PC-9 (cell line): Measurements from ENCODE around the gene SIX2. TPM values are rescaled to one million over a fixed set of nuclear protein-coding genes. Genes with fewer than 3 reads are reported as not detected.

Source experiments
- BruUV-seq: library from RNA; stranded (reverse); fragments of 400-500 nt; replicated peaks from 2 replicates; lab custom pipeline; 2021; lab: Mats Ljungman, UMichigan
- CTCF ChIA-PET: fragments of 300-600 bp; sonication (Branson Sonifier 250); formaldehyde crosslinking; loops from one replicate; lab custom pipeline; 2022; ENCODE audit warnings: antibody characterized with exemption; lab: Charles Lee
- POLR2A ChIA-PET: fragments of 300-600 bp; sonication (Branson Sonifier 250); formaldehyde crosslinking; loops from one replicate; lab custom pipeline; 2022; ENCODE audit warnings: antibody characterized with exemption; ENCODE audit not compliant: unreplicated experiment; lab: Charles Lee
- DNase-seq, 2 experiments: peaks; one replicate each; pipeline versions ENCODE4 v3.0.0 to v3.0.0-alpha.2; 2015 to 2022; ENCODE audit warnings: mixed read lengths in 1 of 2
- H2AFZ ChIP-seq: fragments of 200-600 bp; sonication (generic); 2 replicates; pipeline ENCODE4 v1.8.1; 2017; ENCODE audit warnings: antibody characterized with exemption
- H3F3A ChIP-seq: fragments of 200-600 bp; sonication (generic); 2 replicates; pipeline ENCODE4 v1.8.1; 2017; ENCODE audit warnings: antibody characterized with exemption, mild to moderate bottlenecking, low read depth; ENCODE audit not compliant: insufficient read depth
- H3K27ac ChIP-seq: fragments of 200-600 bp; sonication (generic); 2 replicates; pipeline ENCODE4 v1.6.1; 2016; ENCODE audit warnings: mixed run types
- H3K27me3 ChIP-seq: fragments of 200-600 bp; sonication (generic); 2 replicates; pipeline ENCODE4 v1.6.1; 2016; ENCODE audit warnings: low read depth, mixed run types; ENCODE audit not compliant: insufficient read depth
- H3K36me3 ChIP-seq: fragments of 200-600 bp; sonication (generic); 2 replicates; pipeline ENCODE4 v1.6.1; 2016; ENCODE audit warnings: low read depth, mixed run types
- H3K4me1 ChIP-seq: fragments of 200-600 bp; sonication (generic); replicated peaks from 2 replicates; pipeline ENCODE4 v1.6.1; 2016; ENCODE audit warnings: mixed run types; ENCODE audit not compliant: insufficient read depth
- H3K4me2 ChIP-seq: fragments of 200-600 bp; sonication (generic); 2 replicates; pipeline ENCODE4 v1.6.1; 2017; ENCODE audit warnings: mixed run types
- H3K4me3 ChIP-seq: fragments of 200-600 bp; sonication (generic); 2 replicates; pipeline ENCODE4 v1.6.1; 2016; ENCODE audit warnings: mixed run types
- H3K79me2 ChIP-seq: fragments of 200-600 bp; sonication (generic); 2 replicates; pipeline ENCODE4 v1.6.1; 2017; ENCODE audit warnings: low read depth, mixed run types
- H3K9me2 ChIP-seq: fragments of 200-600 bp; sonication (generic); 2 replicates; pipeline ENCODE4 v1.8.1; 2017; ENCODE audit warnings: mild to moderate bottlenecking; ENCODE audit not compliant: insufficient read depth
- H3K9me3 ChIP-seq: fragments of 200-600 bp; sonication (generic); 2 replicates; pipeline ENCODE4 v1.8.1; 2016; ENCODE audit warnings: low read depth; ENCODE audit not compliant: insufficient read depth
- H4K20me1 ChIP-seq: fragments of 200-600 bp; sonication (generic); 2 replicates; pipeline ENCODE4 v1.8.1; 2017; ENCODE audit not compliant: insufficient read depth
- CTCF ChIP-seq: fragments of 200-600 bp; sonication (generic); conservative IDR thresholded peaks from 2 replicates; pipeline ENCODE4 v1.6.1; 2017; ENCODE audit warnings: mixed run types, antibody characterized with exemption, mild to moderate bottlenecking, moderate library complexity
- EZH2 ChIP-seq: fragments of 200-600 bp; sonication (generic); IDR thresholded peaks from 2 replicates; pipeline ENCODE4 v1.8.0; 2017; ENCODE audit warnings: antibody characterized with exemption, low read depth
- intact Hi-C: fragments of 100-400 bp; cut with micrococcal nuclease; formaldehyde crosslinking; loops from one replicate; pipeline ENCODE4 v1.10.0; 2022; ENCODE audit not compliant: unreplicated experiment
- total RNA-seq: library from RNA; stranded (reverse); gene quantifications from 2 replicates; pipeline ENCODE4 v1.2.3, GENCODE V29; 2021

The SIX2 gene
- total RNA-seq, 1 experiment from 2014 or later: 10.2 TPM

- Histone ChIP-seq H3K27ac (no peak overlapping the region), H2AFZ (no peak overlapping the region), H4K20me1 (no peaks in the 10 kb centered on the region), H3K4me3 (no peak overlapping the region), H3K4me1 (peaks cover 4% of the 10 kb centered on the region), H3K9me3 (no peaks in the 10 kb centered on the region), H3K4me2 (no peak overlapping the region), H3F3A (no peaks in the 10 kb centered on the region), H3K27me3 (no peaks in the 10 kb centered on the region), H3K79me2 (peaks cover 1% of the 10 kb centered on the region; the same call in 1 of the 2 replicates), H3K36me3 (no peaks in the 10 kb centered on the region), H3K9me2 (no peaks in the 10 kb centered on the region)
- POLR2A ChIA-PET: no interaction called here
- no peak for TF ChIP-seq EZH2
- no peak for TF ChIP-seq CTCF
- CTCF ChIA-PET: no interaction called here
- no TSS peak for BruUV-seq
- intact Hi-C loops: no loop called here
- DNase-seq: no peak
Measured at GRCh38 chr2:45001869-45002385, 7.3 kb downstream of the SIX2 start.

GRCh38 chr2:45000921-45001868, 8.1 kb downstream of the SIX2 start:
- intact Hi-C loops: no loop called here

More at GRCh38 chr2:45000921-45001868, 8.1 kb downstream of the SIX2 start:
- peak in 1 of 2 experiments; percentile 42 for DNase-seq
- CTCF ChIA-PET: no interaction called here
- Histone ChIP-seq H3K9me2 (no peaks in the 10 kb centered on the region), H3K36me3 (no peaks in the 10 kb centered on the region), H3K4me3 (no peak overlapping the region), H4K20me1 (no peaks in the 10 kb centered on the region), H3K4me2 (no peak overlapping the region), H3K79me2 (no peaks in the 10 kb centered on the region), H3K4me1 (no peaks in the 10 kb centered on the region), H3K27me3 (no peaks in the 10 kb centered on the region), H3K27ac (no peak overlapping the region), H3K9me3 (no peaks in the 10 kb centered on the region), H2AFZ (no peak overlapping the region), H3F3A (no peaks in the 10 kb centered on the region)
- TF ChIP-seq CTCF (no peak), EZH2 (no peak)
- no TSS peak for BruUV-seq
- POLR2A ChIA-PET: no interaction called here
